HG03097 (cell line): Measurements from ENCODE around the gene NHERF2.
A peak's percentile ranks its signal among the peaks of the same experiment; 100 is the strongest.

Experiments
- ATAC-seq: cut with Tn5 transposase; IDR thresholded peaks from one replicate; pipeline ENCODE4 v1.9.1; 2021; ENCODE audit not compliant: unreplicated experiment, low FRiP score

The NHERF2 gene

GRCh38 chr16:2038382-2039231, 11.9 kb downstream of the NHERF2 start:
- ATAC-seq, result no peak

GRCh38 chr16:2039274-2040031, 12.8 kb downstream of the NHERF2 start:
- no peak for ATAC-seq

- ATAC-seq, result no peak
These were observed 13.5 kb downstream of the NHERF2 start for GRCh38 chr16:2040041-2040786.

- ATAC-seq, result no peak
These were observed 14.3 kb downstream of the NHERF2 start for GRCh38 chr16:2040787-2041522.

- no peak for ATAC-seq
These were observed 15.7 kb downstream of the NHERF2 start for GRCh38 chr16:2042171-2042985.

- ATAC-seq, result no peak
These were observed 16.4 kb downstream of the NHERF2 start for GRCh38 chr16:2042986-2043666.

- ATAC-seq, result no peak
These were observed 17.2 kb downstream of the NHERF2 start for GRCh38 chr16:2043667-2044451.

GRCh38 chr16:2044541-2044940, 17.8 kb downstream of the NHERF2 start:
- ATAC-seq, result no peak

GRCh38 chr16:2045965-2046892, 19.5 kb downstream of the NHERF2 start:
- ATAC-seq, result no peak

GRCh38 chr16:2046893-2047329, 20.2 kb downstream of the NHERF2 start:
- ATAC-seq, result no peak

- peak; percentile 89 for ATAC-seq
These were observed 20.8 kb downstream of the NHERF2 start, which contains the start of the genes NTHL1 and TSC2 for GRCh38 chr16:2047330-2048115. TSS of gene NTHL1 (minus strand) at chr16:2047834. CDS start at chr16:2047823, 11 bp downstream. TSS of gene TSC2 (plus strand) at chr16:2047985. CDS start at chr16:2048616, 631 bp downstream.

- no peak for ATAC-seq
These were observed 21.4 kb downstream of the NHERF2 start for GRCh38 chr16:2048116-2048543.

GRCh38 chr16:2053211-2053610, 26.5 kb downstream of the NHERF2 start:
- ATAC-seq, result no peak

- no peak for ATAC-seq
These were observed 27.2 kb downstream of the NHERF2 start for GRCh38 chr16:2053897-2054296.

- ATAC-seq, result no peak
These were observed 28.0 kb downstream of the NHERF2 start for GRCh38 chr16:2054543-2055245.
